Measurements from ENCODE around the gene CACNA1F. TPM values are rescaled to one million over a fixed set of nuclear protein-coding genes. Genes with fewer than 3 reads are reported as not detected.

CACNA1F gene
- total RNA-seq, 2 experiments from 2014 or later: not detected

DNA sequence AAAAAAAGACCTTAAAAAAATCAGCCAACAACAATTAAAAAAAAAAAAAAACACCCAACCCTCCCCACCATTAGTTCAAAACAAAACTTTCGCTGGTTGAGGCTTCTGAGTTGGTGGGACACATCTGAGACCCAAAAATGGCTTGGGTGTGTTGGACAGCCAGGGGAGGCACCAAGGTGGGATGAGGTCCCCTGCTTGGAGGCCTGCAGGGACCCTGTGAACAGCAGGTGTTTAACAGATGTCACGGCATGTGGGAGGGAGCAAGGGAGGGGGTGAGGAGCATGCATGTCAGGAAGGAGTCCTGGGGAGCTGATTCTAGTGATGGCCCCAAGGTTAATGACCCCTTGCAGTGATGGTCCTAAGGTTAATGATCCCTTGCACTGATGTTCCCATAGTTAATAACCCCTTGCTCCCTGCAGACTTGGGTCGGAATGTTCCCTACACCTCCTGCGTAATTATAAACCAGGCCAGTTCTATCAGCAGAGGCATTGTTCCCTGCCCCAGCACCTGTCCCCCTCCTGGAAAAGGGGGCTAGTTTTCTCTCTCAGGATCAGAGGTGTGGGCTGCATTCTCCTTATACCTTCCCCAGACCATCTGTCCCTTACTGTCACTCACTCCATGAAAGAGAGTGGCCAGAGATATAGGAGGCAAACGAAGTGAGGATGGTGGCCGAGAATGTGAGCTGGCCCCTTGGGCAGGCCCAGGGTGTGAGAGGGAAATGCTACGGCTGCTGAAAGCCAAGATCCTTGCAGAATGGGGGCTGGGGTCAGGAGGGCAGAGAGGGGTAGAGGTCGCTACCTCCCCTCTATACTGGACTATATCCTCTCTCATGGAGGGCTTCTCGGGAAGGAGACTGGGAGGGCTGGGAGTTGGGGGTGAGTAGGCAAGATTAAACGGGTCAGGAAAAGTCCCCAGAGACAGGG is 33.6 kb upstream of the CACNA1F start:
- no peaks in the 10 kb centered on the region for H3K9me3 ChIP-seq (ENCODE audit: low read length)
- no TSS peak for BruUV-seq (replicated peaks)
- H3K79me2 ChIP-seq (ENCODE audit: insufficient read depth, low read depth, low read length): peaks cover 18% of the 10 kb centered on the region
- intact Hi-C loops (cut with micrococcal nuclease; ENCODE audit: unreplicated experiment): loop anchor here (5.0 to 10.0 kb wide), 2 partner anchors 74 to 142 kb away; partner anchors contain the start of gene GPKOW
- ChIA-PET CTCF (ENCODE audit: unreplicated experiment) (no interaction called here), POLR2A (interaction anchor here (1.3 kb wide), 1 partner anchor 10 kb away, joined by 4 read pairs; no protein-coding TSS in a partner anchor)
- no peaks in the 10 kb centered on the region for H3K9me2 ChIP-seq (ENCODE audit: insufficient read depth, low read length)
- no peak overlapping the region for H3K4me3 ChIP-seq (ENCODE audit: low read depth, low read length, poor library complexity, severe bottlenecking)
- H3K4me2 ChIP-seq (ENCODE audit: low read length): no peak overlapping the region
- H2AFZ ChIP-seq (ENCODE audit: low read length): no peak overlapping the region
- H3K4me1 ChIP-seq (ENCODE audit: insufficient read depth, low read length, poor library complexity, severe bottlenecking): peaks cover 22% of the 10 kb centered on the region
- H3K36me3 ChIP-seq (ENCODE audit: insufficient read depth, low read length): no peaks in the 10 kb centered on the region
- H4K20me1 ChIP-seq (ENCODE audit: insufficient read depth, low read length): no peaks in the 10 kb centered on the region
- no peak for DNase-seq (ENCODE audit: low spot score)
- TF ChIP-seq, protein P1, sequence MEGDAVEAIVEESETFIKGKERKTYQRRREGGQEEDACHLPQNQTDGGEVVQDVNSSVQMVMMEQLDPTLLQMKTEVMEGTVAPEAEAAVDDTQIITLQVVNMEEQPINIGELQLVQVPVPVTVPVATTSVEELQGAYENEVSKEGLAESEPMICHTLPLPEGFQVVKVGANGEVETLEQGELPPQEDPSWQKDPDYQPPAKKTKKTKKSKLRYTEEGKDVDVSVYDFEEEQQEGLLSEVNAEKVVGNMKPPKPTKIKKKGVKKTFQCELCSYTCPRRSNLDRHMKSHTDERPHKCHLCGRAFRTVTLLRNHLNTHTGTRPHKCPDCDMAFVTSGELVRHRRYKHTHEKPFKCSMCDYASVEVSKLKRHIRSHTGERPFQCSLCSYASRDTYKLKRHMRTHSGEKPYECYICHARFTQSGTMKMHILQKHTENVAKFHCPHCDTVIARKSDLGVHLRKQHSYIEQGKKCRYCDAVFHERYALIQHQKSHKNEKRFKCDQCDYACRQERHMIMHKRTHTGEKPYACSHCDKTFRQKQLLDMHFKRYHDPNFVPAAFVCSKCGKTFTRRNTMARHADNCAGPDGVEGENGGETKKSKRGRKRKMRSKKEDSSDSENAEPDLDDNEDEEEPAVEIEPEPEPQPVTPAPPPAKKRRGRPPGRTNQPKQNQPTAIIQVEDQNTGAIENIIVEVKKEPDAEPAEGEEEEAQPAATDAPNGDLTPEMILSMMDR (conservative IDR thresholded peaks at IDR 0.05; ENCODE audit: low read length): no peak
- no peak for TF ChIP-seq EZH2phosphoT487 (IDR thresholded peaks at IDR 0.05; ENCODE audit: borderline replicate concordance, low read depth, low read length)
- H3K27ac ChIP-seq (ENCODE audit: low read depth, low read length, poor library complexity, severe bottlenecking): no peak overlapping the region

DNA sequence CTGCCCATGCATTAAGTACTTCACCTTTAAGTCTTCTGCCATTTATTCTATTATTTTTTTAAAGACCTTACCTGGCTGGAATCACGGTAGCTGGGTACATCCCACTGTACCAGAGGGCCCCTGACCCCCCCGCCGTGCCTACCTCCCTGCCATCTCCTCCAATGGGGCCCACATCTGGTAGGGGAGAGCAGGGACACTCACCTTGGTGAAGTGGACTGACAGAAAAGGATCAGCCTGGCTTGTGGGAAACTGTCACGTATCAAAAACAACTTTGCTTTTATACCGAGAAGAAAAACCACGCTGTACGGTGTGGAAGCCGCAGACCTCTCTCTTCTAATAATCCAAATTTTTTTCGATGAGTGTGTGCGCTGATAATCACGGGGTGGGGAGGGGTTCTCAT is 31.3 kb upstream of the CACNA1F start, which contains the start of gene FOXP3:
TSS of gene FOXP3 (minus strand) at position 251 of the 400 bp plus-strand sequence. CDS start 6,205 bp downstream, outside the sequence.
- H3K9me2 ChIP-seq (ENCODE audit: insufficient read depth, low read length): no peaks in the 10 kb centered on the region
- no peak within 1 kb of the TSS for H2AFZ ChIP-seq (ENCODE audit: low read length)
- peaks cover 7% of the 10 kb centered on the region for H3K4me1 ChIP-seq (ENCODE audit: insufficient read depth, low read length, poor library complexity, severe bottlenecking)
- H3K4me2 ChIP-seq (ENCODE audit: low read length): no peak within 1 kb of the TSS
- DNase-seq (ENCODE audit: low spot score): no peak
- H3K79me2 ChIP-seq (ENCODE audit: insufficient read depth, low read depth, low read length): no peaks in the 10 kb centered on the region
- POLR2A ChIA-PET: no interaction called here
- H3K4me3 ChIP-seq (ENCODE audit: low read depth, low read length, poor library complexity, severe bottlenecking): no peak within 1 kb of the TSS
- H3K36me3 ChIP-seq (ENCODE audit: insufficient read depth, low read length): no peaks in the 10 kb centered on the region
- intact Hi-C loops (cut with micrococcal nuclease; ENCODE audit: unreplicated experiment): loop anchor here (10.0 kb wide), 1 partner anchor 140 kb away; the partner anchor contains the start of gene GPKOW
- no peaks in the 10 kb centered on the region for H4K20me1 ChIP-seq (ENCODE audit: insufficient read depth, low read length)
- BruUV-seq (replicated peaks): no TSS peak
- H3K9me3 ChIP-seq (ENCODE audit: low read length): no peaks in the 10 kb centered on the region
- CTCF ChIA-PET (ENCODE audit: unreplicated experiment): no interaction called here
- no peak within 1 kb of the TSS for H3K27ac ChIP-seq (ENCODE audit: low read depth, low read length, poor library complexity, severe bottlenecking)
- TF ChIP-seq EZH2phosphoT487 (IDR thresholded peaks at IDR 0.05; ENCODE audit: borderline replicate concordance, low read depth, low read length): no peak
- TF ChIP-seq, protein P1 (conservative IDR thresholded peaks at IDR 0.05; ENCODE audit: low read length): no peak

Measured in OCI-LY7 (cell line).